T-helper 9 cell (primary cell): ENCODE results near the gene RALGAPA1.
"Not testable (repeated sequence)": the region's sequence is repeated elsewhere in the genome, so short reads cannot be mapped to it uniquely, and the experiment has no call there.

Experiments
- DNase-seq: peaks from one replicate; pipeline ENCODE4 v3.0.0-alpha.2; 2020

Gene RALGAPA1

DNA sequence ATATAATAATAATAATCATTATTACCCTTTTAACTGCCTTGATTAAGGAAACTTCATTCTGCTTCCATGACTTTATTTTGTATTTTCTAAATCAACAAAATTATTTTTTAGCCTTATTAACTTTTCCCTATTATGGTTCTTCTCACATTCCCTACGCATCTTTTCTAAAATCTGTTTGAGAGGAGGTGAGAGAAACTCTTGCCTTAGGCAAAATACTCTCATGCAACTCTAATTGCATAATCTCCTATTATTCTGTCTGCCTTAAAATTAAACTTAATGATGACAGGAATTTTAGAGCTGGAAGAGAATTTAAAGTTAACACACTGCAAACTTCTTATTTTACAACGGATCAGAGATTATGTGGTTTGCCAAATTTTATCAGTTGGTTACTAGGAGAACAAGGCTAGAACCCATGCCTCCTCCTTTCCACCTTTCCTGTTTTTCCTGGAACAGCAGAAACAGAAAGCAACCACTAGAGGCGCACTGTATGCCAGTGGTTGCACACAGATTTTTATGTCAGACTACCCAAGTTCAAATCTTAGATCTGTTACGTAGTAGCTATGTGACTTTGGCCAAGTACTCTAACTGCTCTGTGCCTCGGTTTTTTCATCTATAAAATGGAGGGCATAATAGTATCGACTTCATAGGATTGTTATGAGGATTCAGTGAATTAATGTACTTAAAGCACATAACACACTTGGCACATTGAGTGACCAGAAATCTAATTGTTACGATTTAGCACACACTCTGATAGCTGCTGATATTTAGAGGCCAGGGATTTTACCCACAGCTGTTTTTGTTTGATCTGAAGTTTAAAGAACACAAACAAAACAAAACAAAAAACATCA lies 12.7 kb upstream of the RALGAPA1 start:
- DNase-seq = no peak

DNA sequence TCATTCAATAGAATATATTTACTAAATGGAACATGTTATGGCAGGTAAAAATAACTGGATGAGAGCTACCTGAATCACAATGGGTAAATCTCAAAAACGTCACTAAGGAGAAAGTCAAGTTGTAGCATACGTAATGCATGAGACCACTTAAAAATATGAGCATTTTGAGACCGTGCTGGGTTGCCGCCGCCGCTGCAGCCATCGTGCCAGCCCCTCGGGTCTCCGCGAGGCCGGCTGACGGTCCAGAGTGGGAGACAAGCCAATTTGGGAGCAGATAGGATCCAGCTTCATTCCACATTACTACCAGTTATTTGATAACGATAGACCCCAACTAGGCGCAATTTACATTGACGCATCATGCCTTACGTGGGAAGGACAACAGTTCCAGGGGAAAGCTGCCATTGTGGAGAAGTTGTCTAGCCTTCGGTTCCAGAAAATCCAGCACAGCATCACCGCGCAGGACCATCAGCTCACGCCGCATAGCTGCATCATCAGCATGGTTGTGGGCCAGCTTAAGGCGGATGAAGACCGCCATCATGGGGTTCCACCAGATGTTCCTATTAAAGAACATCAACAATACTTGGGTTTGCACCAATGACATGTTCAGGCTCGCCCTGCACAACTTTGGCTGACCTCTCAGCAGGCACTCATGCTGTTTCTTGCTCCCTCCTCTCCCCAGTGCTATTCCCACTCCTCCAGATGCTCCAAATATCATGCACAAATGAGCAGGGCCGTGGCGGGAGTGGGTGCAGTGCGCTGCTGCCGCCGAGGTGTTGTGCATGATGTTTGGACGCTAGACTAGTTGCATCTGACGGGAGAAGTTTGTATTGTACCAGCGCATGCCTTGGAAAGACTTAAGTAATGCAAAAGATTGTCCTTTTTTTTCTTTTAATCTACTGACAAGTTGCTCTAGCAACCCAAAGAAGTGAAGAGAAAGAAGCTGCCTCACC lies 10.8 kb upstream of the RALGAPA1 start:
- DNase-seq = no peak

DNA sequence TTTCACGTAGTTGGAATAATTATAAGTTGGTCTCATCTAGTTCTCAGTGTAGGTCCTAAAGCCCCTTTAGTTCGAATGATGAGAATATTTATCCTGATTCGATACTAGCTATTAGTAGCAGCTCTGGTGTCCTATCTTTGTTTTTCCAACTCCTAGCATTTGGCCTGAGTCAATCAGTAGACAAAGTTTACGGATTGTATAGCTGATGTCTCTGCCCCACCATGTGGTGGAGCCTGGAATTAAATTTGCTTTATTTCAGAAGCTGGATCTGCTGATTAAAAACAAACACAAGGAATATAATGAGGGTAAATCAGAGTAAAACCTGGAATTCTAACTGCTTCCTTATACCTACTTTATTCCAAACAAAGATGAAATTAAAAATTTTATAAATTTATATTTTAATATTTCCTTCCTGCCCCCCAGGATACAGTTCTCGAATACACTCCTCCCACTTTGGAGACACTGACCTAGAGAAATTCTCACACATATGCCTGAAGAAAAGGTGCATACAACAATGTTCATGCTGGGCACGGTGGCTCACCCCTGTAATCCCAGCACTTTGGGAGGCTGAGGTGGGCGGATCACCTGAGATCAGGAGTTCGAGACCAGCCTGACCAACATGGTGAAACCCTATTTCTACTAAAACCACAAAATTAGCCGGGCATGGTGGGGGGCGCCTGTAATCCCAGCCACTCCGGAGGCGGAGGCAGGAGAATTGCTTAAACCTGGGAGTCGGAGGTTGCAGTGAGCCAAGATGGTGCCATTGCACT lies 9.4 kb upstream of the RALGAPA1 start:
- DNase-seq = no peak

DNA sequence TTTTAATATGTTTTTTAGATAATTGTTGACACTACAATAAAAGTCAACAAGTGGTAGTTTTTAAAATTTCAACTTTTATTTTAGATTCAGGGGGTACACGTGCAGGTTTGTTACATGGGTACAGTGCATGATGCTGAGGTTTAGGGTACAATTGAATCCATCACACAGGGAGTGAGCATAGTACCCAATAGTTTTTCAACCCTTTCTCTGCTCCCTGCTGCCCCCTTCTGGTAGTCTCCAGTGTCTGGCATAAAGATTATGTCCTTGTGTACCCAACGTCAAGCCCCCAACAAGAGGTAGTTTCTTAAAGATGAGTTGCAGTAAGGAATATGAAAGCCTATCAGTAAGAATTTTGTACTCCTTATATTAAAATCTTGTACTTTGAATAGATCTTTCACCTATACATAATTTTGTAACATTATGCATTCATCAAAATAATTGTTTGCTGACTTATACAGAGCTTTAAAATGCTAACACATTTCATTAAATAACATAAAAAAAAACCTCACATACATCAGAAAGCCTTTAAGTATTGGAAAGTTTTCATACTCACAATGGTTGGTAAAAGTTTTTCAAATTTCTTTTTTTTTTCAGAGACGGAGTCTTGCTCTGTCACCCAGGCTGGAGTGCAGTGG lies 5.4 kb upstream of the RALGAPA1 start:
- DNase-seq = peak; percentile 85

DNA sequence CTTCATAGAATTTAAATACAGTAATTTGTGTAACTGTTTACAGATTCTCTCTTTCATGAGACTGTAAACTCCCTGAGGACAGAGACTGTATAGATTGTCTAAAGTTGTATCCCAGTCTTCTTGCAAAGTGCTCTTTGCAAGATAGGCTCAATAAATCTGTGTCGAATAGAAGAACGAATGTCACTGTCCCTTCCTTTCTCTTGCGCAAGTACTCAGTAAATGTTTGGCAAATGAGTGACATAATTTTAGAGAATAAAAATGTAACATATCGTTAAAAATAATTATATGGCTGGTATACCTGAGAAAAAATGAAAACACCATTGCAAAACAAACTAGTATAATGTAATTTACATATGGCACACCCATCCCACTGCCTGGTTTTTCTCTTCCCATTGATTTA lies 1.9 kb upstream of the RALGAPA1 start:
- DNase-seq = no peak

DNA sequence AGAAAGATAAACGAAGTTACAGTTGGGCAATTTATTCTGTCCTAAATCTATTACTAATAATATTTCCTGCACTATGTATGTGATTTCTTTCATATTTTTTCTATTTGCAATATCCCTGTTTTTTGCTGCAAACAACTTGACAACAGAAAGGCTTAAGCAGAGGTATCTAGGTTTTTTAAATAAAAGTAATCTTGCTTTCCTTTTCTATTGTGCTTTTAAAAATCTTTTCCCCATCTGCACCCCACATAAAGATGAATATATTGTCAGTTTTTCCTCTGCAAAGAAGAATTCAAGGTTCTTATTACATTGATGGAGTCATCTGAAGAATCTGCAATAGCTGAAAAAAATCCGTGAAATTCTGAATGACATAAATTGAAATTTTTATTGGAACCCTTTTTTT lies 502 bp upstream of the RALGAPA1 start:
- no peak for DNase-seq

DNA sequence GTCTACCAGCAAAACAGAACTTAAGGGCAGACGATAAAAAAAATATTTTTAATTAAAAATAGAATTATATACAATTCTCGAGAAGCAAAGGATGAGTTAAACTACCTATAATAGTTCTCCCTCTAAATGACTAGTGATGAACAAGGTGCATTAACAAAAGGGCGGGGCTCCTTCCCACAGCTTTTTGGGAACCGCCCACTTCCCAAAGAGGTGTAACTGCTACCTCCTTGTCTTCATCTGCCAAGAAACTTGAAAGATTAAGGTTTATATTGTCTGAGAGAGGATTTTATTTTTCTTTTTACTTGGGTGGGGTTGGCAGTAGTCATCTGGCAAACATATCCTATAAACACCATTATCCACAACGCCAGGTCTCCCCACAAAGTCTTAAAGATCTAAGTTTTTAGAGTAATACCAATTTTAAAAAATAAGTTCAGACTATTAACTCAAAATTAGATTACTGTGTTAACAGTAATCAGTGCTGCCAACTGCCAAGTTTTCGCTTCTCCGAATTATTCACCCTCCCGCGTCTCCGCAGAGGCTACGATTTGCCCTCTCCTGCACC lies 938 bp downstream of the RALGAPA1 start:
- no peak for DNase-seq

DNA sequence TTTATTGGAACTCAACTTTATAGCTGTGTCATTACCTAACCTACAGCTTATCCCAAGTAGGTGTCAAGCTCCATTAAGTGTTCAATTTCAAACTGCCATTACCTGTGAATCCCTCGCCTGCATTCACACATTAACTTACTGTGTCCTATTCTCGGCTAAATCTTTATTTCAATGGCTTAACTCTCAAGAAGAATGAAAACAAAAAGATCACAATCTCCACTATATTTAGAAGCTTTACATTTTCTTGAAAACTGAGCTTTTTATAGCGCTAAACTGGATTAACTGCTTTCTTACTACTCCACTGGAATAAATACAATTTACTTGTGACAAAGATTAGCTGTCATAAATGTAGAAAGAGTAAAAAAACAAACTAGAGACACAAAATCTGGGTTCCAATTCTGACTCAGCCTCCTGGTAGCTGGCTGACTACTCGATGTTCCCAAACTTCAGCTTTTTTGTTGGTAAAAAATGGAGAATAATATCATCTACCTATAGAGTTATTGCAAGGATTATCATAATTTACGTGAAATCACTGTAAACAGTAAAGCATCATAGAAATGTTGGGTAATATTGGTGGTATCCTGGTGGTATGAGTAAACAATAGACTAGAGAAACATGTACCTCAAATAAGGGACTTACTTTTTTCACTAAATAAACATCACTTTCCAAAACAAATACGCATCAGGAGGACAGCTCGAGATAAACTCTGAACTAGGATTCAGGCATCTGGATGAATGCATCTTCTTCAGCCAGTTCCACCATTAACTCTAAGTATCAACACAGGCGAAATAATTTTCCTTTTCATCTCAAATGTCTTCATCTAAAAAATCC lies 1.7 kb downstream of the RALGAPA1 start:
- no peak for DNase-seq

DNA sequence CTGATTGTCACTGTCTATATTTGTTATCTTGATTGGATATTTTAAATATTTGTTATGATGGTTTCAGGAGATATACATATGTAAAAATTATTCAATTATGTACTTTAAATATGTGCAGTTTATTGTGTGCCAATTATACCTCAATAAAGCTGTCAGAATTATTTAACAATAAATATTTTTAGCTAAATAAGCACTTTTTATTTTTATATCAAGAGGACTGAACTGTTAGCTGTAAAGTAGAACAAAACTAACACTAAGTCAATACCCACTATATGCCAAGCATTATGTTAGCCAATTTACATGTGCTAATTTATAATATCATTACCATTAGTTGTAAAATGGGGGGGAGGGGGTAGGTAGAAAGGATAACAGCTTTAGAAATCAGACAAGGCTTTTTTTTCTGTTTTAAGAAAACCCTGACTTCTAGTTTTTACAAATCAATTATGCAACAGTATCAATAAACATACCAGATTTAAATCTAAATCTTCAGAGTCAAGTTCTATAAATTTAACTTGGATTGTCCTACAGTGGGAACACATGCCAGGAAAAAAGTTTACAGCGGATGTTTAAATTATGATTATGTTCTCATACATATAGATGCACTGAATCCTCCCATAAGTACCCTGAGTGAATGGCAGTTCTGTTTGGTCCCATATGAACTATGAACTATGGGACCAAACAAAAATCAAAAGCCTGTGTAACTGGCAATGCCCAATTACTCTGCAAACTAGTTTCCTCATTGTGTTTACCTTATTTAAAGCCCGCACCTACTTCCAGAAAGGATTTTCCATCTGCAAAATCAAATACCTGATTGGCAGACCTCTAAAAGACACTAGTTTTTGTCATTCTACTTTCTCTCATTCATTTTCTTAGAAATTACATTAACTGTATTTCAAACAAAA lies 2.8 kb downstream of the RALGAPA1 start:
- DNase-seq = no peak

DNA sequence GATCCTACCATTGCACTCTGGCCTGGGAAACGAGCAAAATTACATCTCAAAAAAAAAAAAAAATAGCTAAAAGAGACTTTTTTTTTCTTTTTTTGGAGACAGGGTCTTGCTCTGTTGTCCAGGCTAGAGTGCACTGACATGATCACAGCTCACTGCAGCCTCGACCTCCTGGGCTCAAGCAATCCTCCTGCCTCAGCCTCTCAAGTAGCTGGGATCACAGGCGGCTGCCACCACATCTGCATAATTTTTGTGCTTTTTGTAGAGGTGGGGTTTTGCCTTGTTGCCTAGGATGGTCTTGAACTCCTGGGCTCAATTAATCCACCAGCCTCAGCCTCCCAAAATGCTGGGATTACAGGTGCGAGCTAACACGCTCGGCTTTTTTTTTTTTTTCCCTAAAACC lies 11.3 kb downstream of the RALGAPA1 start:
- DNase-seq = no peak

DNA sequence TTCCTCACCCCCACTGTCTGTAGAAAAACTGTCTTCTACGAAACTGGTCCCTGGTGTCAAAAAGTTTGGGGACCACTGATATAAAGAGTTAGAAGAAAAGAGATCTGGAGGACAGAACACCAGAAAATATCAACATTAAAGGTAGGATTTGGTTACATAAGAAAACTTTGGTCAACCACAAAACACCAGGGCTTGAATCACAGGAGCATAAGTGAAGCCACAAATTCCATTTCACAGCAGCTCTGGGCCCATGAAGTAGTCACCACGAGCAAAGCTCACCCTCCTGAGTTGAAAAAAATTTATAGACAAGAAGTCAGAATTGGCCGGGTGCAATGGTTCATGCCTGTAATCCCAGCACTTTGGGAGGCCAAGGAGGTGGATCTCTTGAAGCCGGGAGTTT lies 19.4 kb downstream of the RALGAPA1 start:
- DNase-seq = no peak

DNA sequence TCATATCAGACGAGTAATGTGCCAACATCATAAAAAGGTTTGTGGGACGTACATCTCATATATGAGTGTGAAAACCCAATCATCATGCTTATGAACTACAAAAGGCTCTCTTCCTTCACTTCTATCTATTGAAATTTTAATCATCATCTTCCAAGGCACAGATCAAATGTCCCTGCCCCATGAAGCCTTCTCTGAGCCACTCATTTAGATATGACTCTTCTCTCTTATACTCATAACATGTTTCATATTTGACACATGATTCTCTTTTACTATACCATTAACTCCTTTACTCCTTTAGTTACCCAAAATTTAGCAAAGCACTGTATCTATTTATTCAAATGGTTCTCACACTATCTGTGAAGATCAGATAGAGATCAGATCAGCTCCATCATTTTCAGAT lies 22.2 kb downstream of the RALGAPA1 start:
- DNase-seq = no peak

DNA sequence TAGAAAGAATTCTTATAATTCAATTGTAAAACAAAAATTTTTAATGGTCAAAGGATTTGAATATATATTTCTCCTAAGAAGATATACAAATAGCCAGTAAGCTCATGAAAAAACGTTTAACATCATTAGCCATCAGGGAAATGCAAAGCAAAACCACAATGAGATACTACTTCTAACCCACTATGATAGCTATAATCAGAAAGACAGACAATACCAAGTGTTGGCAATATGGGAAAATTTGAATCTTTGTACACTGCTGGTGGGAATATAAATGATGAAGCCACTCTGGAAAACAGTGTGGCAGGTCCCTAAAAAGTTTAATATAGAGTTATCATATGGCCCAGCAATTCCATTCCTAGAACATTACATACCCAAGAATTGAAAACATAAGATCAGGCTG lies 25.4 kb downstream of the RALGAPA1 start:
- no peak for DNase-seq

DNA sequence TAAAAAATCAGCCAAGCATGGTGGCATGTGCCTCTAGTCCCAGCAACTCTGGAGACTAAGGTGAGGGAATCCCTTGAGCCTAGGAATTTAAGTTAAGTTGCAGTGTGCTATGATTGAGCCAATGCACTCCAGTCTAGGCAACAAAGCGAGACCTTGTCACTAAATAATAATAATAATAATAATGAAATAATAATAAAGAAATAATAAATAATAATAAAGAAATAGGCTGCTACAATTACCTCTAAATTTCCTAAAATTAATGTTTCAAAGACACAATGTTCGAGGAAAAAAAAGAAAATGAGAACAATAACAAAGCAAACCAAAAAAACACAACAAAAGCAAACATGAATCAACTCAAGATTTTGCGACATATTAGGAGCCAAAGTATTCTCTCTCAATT lies 29.7 kb downstream of the RALGAPA1 start:
- no peak for DNase-seq

DNA sequence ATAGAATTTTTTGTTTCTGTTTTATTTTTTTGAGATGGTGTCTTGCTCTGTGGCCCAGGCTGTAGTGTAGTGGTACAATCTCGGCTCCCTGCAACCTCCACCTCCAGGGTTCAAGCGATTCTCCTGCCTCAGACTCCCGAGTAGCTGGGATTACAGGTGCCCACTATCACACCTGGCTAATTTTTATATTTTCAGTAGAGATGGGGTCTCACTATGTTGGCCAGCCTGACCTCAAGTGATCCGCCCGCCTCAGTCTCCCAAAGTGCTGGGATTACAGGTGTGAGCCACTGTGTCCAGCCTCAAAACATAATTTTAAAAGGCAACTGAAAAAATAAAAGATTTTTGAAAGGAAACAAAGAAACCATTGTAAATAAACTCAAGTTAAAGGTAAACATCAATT lies 31.5 kb downstream of the RALGAPA1 start:
- not testable (repeated sequence) for DNase-seq

DNA sequence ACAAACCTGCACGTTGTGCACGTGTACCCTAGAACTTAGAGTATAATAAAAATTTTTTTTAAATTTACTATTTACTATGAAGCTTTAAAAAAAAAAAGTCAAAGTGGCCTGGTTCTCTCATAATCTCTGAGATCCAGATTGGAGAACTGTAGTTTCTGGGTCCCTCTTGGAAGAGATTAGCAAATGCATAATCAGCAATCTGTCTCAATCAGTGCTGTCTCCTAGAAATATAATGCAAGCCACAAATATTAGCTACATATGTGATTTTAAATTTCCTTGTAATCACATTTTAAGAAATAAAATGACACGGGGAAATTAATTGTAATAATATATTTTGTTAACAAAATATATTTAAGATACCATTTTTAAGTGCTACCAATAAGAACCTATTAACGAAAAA lies 32.3 kb downstream of the RALGAPA1 start:
- no peak for DNase-seq

DNA sequence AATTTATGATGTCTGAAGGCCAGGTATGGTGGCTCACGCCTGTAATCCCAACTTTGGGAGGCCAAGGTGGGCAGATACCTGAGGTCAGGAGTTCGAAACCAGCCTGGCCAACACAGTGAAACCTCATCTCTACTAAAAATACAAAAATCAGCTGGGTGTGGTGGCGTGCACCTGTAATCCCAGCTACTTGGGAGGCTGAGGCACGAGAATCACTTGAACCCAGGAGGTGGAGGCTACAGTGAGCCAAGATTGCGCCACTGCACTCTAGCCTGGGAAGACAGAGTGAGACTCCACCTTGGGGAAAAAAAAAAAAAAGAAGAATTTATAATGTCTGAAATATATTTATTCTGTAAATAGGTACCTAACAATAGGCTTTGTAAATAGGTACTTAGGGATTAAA lies 33.0 kb downstream of the RALGAPA1 start:
- DNase-seq = not testable (repeated sequence)

DNA sequence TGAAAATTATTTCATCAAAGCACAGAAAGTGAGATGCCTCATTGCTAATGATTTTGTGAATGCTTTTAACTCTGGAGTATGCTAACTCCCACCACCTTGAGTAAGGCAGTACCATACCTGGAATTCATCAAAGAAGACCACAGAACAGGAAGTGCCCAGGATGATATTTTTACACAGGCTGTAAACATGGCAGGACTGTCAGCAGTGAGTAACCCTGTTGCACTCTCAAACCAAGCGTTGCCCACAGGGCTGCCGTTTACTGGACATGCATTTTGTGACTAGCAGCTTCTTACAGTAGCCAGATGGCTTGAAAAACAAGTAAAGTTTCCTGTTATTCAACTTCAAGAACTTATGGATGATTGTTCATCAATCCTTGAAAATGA lies 42.4 kb downstream of the RALGAPA1 start:
- DNase-seq = no peak

DNA sequence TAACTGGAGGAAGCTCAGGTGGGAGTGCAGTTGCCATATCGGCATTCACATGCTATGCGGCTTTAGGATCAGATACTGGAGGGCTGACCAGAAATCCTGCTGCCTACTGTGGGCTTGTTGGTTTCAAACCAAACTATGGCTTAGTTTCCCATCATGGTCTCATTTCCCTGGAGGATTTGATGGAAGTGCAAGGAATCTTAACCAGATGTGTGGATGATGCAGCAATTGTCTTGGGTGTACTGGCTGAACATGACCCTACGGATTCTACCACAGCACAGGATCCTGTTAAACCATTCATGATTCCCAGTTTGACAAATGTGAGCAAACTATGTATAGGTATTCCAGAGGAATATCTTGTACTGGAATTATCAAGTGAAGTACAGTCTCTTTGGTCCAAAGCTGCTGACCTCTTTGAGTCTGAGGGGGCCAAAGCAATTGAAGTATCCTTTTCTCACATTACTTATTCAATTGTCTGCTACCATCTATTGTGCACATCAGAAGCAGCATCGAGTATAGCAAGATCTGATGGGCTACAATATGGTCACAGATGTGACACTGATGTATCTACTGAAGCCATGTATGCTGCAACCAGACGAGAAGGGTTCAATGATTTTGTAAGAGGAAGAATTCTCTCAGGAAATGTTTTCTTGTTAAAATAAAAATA lies 42.9 kb downstream of the RALGAPA1 start:
- no peak for DNase-seq

DNA sequence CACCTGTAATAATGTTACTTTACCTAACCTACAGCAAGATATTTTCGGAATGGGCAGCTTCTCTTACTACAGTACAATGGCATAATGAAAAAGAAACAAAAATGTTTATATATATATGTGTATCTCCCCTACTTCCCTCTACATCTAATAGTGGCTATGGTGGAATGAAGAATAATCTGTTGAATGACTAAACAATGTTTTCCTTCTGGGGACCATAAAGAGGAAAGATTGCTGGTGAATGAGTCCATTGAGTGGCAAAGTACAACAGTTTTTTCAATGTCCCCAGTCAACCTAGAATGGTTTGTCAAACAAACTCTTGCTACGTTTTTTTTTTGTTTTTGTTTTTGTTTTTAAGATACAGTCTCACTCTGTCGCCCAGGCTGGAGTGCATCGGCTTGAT lies 47.2 kb downstream of the RALGAPA1 start:
- no peak for DNase-seq
